ENCODE data around the gene GM2A. TPM values are rescaled to one million over a fixed set of nuclear protein-coding genes. Genes with fewer than 3 reads are reported as not detected.

GM2A gene
- total and polyA plus RNA-seq, 2 donors (not counting 1 experiment from before 2014, with no cell fraction given), result 29.8 to 82.7 TPM

DNA sequence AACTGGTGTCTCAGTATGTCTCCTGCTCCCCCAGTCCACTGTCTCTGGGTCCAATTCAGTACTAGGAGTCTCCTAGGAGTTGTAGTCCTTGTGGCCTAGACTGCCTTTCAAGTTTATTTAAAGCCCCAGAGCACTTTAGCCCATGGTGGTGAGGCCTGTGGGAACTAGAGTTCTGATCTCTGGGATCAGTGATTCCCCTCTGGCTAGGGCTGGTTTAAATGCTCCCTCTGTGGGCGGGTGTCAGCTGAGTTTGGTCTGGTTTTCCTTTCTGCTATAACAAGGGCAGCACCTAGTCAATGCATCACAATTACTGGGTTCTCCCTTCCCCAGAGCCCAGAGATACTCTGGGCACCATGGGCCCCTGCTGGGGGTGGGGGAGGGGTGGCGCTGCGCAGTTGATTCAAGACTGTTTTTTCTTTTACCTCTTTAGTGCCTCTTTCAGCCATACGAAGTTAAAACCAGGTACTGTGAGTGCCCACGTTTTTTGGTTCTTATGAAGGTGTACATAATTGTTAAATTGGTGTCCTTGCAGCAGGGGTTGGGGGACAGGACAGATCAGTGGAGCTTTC, 59.9 kb downstream of the GM2A start:
- no peak for DNase-seq
- H3K4me3 ChIP-seq (ENCODE audit: control extremely low read depth in 1 of 5, extremely low read depth in 1 of 5, insufficient read depth in 1 of 5, low read depth in 2 of 5, low read length in 4 of 5), result no peak overlapping the region
- TF ChIP-seq EZH2 (IDR thresholded peaks at IDR 0.05; ENCODE audit: borderline replicate concordance, insufficient read depth, low read depth, low read length, poor library complexity, severe bottlenecking), result no peak
- TF ChIP-seq, protein P1, sequence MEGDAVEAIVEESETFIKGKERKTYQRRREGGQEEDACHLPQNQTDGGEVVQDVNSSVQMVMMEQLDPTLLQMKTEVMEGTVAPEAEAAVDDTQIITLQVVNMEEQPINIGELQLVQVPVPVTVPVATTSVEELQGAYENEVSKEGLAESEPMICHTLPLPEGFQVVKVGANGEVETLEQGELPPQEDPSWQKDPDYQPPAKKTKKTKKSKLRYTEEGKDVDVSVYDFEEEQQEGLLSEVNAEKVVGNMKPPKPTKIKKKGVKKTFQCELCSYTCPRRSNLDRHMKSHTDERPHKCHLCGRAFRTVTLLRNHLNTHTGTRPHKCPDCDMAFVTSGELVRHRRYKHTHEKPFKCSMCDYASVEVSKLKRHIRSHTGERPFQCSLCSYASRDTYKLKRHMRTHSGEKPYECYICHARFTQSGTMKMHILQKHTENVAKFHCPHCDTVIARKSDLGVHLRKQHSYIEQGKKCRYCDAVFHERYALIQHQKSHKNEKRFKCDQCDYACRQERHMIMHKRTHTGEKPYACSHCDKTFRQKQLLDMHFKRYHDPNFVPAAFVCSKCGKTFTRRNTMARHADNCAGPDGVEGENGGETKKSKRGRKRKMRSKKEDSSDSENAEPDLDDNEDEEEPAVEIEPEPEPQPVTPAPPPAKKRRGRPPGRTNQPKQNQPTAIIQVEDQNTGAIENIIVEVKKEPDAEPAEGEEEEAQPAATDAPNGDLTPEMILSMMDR (IDR thresholded peaks at IDR 0.05), result no peak
- WGBS (ENCODE audit: insufficient coverage), result no CpG with 5 or more reads among the region's 5 CpGs
- H3K4me2 ChIP-seq (replicated peaks; ENCODE audit: low read depth, low read length, poor library complexity, severe bottlenecking), result no peak overlapping the region
- ChIA-PET CTCF (interaction anchor here (0.6 kb wide), 1 partner anchor 8 kb away, joined by 4 read pairs; no protein-coding TSS in a partner anchor), POLR2A (no interaction called here)
- peaks cover 9% of the 10 kb centered on the region for H3K9me3 Mint-ChIP-seq (ENCODE audit: insufficient read depth)
- H3K4me3 Mint-ChIP-seq, result no peak overlapping the region
- intact Hi-C loops (cut with micrococcal nuclease), result loop anchor here (10.0 kb wide), 1 partner anchor 508 kb away; no protein-coding TSS in a partner anchor
- no peaks in the 10 kb centered on the region for H3K79me2 ChIP-seq (ENCODE audit: control insufficient read depth, insufficient read depth, low read length)
- no peak for ATAC-seq (ENCODE audit: low read depth)
- peaks cover 4 to 6% of the 10 kb centered on the region in 2 donors for H3K4me1 ChIP-seq (ENCODE audit: control insufficient read depth in 2 of 2, insufficient read depth in 2 of 2, low read length in 2 of 2)
- H3K9ac ChIP-seq (ENCODE audit: low read length), result no peak overlapping the region
- no peak overlapping the region for H2AFZ ChIP-seq (ENCODE audit: insufficient read depth, low read depth, low read length, poor library complexity, severe bottlenecking)
- H3K27me3 ChIP-seq (replicated peaks in 1 of 4; ENCODE audit: control extremely low read depth in 1 of 4, control insufficient read depth in 3 of 4, insufficient read depth in 4 of 4, low read length in 3 of 4), result no peaks in the 10 kb centered on the region
- peaks cover 2 to 15% (median 9%) of the 10 kb centered on the region in 3 donors for H3K9me3 ChIP-seq (ENCODE audit: control extremely low read depth in 1 of 3, control insufficient read depth in 2 of 3, insufficient read depth in 1 of 3, low read length in 2 of 3)
- no peak overlapping the region for H3K27ac ChIP-seq (ENCODE audit: low read length in 2 of 2)
- no peak overlapping the region for H3K27ac Mint-ChIP-seq
- H3K36me3 ChIP-seq (replicated peaks in 1 of 2; ENCODE audit: control extremely low read depth in 1 of 2, control insufficient read depth in 1 of 2, extremely low read depth in 1 of 2, insufficient read depth in 2 of 2, low read length in 1 of 2), result no peaks in the 10 kb centered on the region
- peaks cover 2% of the 10 kb centered on the region for H3K4me1 Mint-ChIP-seq
- H4K20me1 ChIP-seq (ENCODE audit: control insufficient read depth, insufficient read depth, low read length, poor library complexity, severe bottlenecking), result no peaks in the 10 kb centered on the region
- no peaks in the 10 kb centered on the region for H3K27me3 Mint-ChIP-seq

GRCh38 chr5:151313357-151313756, 60.4 kb downstream of the GM2A start:
- CTCF ChIA-PET, result interaction anchor here (1.3 kb wide), 1 partner anchor 22 kb away, joined by 4 read pairs; no protein-coding TSS in a partner anchor
- POLR2A ChIA-PET, result no interaction called here
- ATAC-seq (ENCODE audit: low read depth), result no peak

More at GRCh38 chr5:151313357-151313756, 60.4 kb downstream of the GM2A start:
- Histone ChIP-seq H3K9me3 (ENCODE audit: control extremely low read depth in 1 of 3, control insufficient read depth in 2 of 3, insufficient read depth in 1 of 3, low read length in 2 of 3) (peaks cover 2 to 15% (median 9%) of the 10 kb centered on the region in 3 donors), H2AFZ (ENCODE audit: insufficient read depth, low read depth, low read length, poor library complexity, severe bottlenecking) (no peak overlapping the region), H3K4me2 (replicated peaks; ENCODE audit: low read depth, low read length, poor library complexity, severe bottlenecking) (no peak overlapping the region), H3K27ac (ENCODE audit: low read length in 2 of 2) (no peak overlapping the region), H4K20me1 (ENCODE audit: control insufficient read depth, insufficient read depth, low read length, poor library complexity, severe bottlenecking) (no peaks in the 10 kb centered on the region), H3K4me3 (ENCODE audit: control extremely low read depth in 1 of 5, extremely low read depth in 1 of 5, insufficient read depth in 1 of 5, low read depth in 2 of 5, low read length in 4 of 5) (no peak overlapping the region), H3K4me1 (ENCODE audit: control insufficient read depth in 2 of 2, insufficient read depth in 2 of 2, low read length in 2 of 2) (peaks cover 4 to 6% of the 10 kb centered on the region in 2 donors), H3K27me3 (replicated peaks in 1 of 4; ENCODE audit: control extremely low read depth in 1 of 4, control insufficient read depth in 3 of 4, insufficient read depth in 4 of 4, low read length in 3 of 4) (no peaks in the 10 kb centered on the region), H3K36me3 (replicated peaks in 1 of 2; ENCODE audit: control extremely low read depth in 1 of 2, control insufficient read depth in 1 of 2, extremely low read depth in 1 of 2, insufficient read depth in 2 of 2, low read length in 1 of 2) (no peaks in the 10 kb centered on the region), H3K9ac (ENCODE audit: low read length) (no peak overlapping the region), H3K79me2 (ENCODE audit: control insufficient read depth, insufficient read depth, low read length) (no peaks in the 10 kb centered on the region)
- no peak overlapping the region for H3K4me3 Mint-ChIP-seq
- intact Hi-C loops (cut with micrococcal nuclease), result loop anchor here (10.0 kb wide), 1 partner anchor 509 kb away; no protein-coding TSS in a partner anchor
- H3K27me3 Mint-ChIP-seq, result no peaks in the 10 kb centered on the region
- H3K9me3 Mint-ChIP-seq (ENCODE audit: insufficient read depth), result peaks cover 9% of the 10 kb centered on the region
- no peak overlapping the region for H3K27ac Mint-ChIP-seq
- no CpG with 5 or more reads among the region's 2 CpGs for WGBS (ENCODE audit: insufficient coverage)
- no peak for DNase-seq
- peaks cover 2% of the 10 kb centered on the region for H3K4me1 Mint-ChIP-seq
- TF ChIP-seq, protein P1 (IDR thresholded peaks at IDR 0.05), result no peak
- TF ChIP-seq EZH2 (IDR thresholded peaks at IDR 0.05; ENCODE audit: borderline replicate concordance, insufficient read depth, low read depth, low read length, poor library complexity, severe bottlenecking), result no peak

Data from B cell (primary cell).